Measurements from ENCODE around the gene SP1. TPM values are rescaled to one million over a fixed set of nuclear protein-coding genes. Genes with fewer than 3 reads are reported as not detected.
"Not testable (repeated sequence)": the region's sequence is repeated elsewhere in the genome, so short reads cannot be mapped to it uniquely, and the experiment has no call there.

SP1 gene
- total RNA-seq, 1 donor from 2014 or later: 31.3 TPM

DNA sequence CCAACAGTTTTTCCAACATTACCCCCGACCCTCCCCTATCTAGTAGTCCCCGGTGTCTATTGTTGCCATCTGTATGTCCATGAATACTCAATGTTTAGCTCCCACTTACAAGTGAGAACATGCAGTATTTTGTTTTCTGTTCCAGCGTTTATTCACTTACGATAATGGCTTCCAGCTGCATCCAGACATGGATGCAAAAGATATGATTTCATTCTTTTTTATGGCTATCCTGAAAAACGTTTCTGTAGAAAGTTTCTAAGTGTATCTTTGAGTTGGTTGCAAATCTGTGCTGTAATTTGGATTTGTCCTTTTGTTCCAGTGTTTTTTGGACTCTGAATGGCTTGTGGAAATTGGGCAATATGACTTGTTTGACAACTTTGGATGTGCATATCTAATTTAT lies 11.7 kb downstream of the SP1 start:
- DNase-seq (ENCODE audit: low spot score): no peak
- intact Hi-C loops (cut with DNase I): no loop called here

DNA sequence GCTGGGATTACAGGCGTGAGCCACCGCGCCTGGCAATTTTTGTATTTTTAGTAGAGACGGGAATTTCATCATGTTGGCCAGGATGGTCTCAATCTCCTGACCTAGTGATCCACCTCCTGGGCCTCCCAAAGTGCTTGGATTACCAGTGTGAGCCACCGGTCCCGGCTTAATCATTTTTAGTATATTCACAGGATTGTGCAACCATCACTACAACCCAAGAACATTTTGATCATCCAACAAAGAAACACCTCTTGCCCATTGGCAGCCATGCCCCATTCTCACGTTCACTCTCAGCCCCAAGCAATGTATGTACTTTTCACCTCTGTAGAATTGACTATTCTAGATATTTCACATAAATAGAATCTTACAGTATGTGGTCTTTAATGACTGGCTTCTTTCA lies 19.9 kb downstream of the SP1 start:
- intact Hi-C loops (cut with DNase I): no loop called here
- no peak for DNase-seq (ENCODE audit: low spot score)

DNA sequence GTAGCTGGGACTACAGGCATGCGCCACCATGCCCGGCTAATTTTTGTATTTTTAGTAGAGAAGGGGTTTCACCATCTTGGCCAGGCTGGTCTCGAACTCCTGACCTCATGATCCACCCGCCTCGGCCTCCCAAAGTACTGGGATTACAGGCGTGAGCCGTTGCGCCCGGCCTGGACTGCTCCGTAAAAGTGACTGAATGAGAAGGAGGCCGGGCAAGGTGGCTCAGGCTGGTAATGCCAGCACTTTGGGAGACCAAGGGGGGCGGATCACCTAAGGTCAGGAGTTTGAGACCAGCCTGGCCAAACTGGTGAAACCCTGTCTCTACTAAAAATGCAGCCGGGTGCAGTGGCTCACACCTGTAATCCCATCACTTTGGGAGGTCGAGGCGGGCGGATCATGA lies 22.4 kb downstream of the SP1 start:
- DNase-seq (ENCODE audit: low spot score); intact Hi-C loops (cut with DNase I): not testable (repeated sequence)

DNA sequence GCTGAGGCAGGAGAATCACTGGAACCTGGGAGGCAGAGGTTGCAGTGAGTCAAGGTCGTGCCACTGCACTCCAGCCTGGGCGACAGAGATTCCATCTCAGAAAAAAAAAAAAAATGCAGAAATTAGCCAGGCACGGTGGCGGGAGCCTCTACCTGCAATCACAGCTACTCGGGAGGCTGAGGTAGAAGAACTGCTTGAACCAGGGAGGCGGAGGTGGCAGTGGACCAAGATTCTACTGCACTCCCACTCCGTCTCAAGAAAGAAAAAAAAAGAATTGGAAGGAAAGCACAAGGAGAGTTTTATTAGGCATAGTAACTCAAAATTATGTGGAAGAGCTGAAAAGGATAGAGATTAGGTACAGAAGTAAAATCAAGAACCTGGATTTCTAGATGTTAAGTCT lies 22.9 kb downstream of the SP1 start:
- intact Hi-C loops (cut with DNase I): no loop called here
- DNase-seq (ENCODE audit: low spot score): no peak

DNA sequence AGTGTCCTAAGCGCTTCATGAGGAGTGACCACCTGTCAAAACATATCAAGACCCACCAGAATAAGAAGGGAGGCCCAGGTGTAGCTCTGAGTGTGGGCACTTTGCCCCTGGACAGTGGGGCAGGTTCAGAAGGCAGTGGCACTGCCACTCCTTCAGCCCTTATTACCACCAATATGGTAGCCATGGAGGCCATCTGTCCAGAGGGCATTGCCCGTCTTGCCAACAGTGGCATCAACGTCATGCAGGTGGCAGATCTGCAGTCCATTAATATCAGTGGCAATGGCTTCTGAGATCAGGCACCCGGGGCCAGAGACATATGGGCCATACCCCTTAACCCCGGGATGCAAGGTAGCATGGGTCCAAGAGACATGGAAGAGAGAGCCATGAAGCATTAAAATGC lies 31.0 kb downstream of the SP1 start:
- no peak for DNase-seq (ENCODE audit: low spot score)
- intact Hi-C loops (cut with DNase I): no loop called here

DNA sequence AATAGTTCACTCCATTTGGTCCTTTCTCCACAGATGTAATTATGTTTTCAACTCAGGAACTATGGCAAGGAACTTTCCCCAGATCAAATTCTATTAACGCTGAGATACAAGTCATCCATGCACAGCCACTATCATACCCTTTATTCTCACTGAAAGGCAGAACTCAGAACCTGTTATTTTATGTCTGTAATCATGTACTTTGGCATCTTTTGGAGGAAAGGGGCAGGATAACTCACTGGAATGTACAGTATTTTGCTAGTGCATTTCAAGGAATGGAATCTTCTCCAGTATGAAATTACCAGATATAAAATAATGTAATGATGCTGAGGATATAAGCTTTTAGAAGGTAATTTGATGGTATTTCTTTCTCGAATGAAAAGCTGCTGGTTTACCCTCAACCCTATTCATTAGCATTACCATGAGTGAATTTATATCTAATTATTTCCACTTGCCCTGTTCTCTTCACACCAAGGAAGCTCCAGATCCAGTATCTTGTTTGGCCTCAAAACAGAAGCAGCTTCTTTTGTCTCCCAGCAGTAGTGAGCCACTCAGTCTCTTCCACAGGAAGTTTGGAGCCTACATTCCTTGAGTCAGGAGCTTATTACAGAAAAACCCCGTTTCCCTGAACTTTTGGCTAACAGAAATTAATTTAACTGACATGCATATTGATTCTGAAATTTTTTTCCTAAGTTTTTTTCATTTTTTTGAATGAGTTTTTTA lies 33.7 kb downstream of the SP1 start:
- intact Hi-C loops (cut with DNase I): no loop called here
- DNase-seq (ENCODE audit: low spot score): no peak

DNA sequence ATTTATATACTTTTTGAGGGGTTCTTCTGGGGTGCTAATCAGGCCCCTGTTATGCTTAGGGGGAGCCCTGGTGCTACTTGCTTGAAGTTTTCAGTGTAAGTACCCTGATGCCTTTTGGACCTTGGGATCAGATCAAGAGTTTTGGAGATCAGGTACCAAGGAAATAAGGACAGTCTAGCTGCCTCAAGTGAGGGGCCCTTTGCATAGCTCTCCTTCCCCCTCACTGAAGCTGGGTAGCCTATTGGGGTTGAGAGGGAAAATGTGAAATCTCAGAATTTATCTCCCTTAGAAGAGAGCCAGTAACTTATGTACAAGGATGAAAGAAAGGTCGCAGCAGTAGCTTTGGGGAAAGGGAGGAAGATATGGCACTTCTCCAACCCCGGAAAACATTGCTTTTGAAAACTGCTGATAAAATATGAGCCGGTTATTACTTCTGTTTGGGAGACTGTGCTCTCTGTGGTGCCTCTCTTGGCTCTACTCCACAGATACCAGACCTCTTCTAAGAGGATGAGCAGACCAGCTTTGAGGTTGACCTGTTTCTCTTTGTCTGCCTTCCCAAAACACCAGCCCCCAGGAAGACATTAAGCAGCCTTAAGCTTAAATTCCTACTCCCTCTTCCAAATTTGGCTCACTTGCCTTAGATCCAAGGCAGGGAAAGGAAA lies 34.9 kb downstream of the SP1 start:
- no peak for DNase-seq (ENCODE audit: low spot score)
- intact Hi-C loops (cut with DNase I): no loop called here

DNA sequence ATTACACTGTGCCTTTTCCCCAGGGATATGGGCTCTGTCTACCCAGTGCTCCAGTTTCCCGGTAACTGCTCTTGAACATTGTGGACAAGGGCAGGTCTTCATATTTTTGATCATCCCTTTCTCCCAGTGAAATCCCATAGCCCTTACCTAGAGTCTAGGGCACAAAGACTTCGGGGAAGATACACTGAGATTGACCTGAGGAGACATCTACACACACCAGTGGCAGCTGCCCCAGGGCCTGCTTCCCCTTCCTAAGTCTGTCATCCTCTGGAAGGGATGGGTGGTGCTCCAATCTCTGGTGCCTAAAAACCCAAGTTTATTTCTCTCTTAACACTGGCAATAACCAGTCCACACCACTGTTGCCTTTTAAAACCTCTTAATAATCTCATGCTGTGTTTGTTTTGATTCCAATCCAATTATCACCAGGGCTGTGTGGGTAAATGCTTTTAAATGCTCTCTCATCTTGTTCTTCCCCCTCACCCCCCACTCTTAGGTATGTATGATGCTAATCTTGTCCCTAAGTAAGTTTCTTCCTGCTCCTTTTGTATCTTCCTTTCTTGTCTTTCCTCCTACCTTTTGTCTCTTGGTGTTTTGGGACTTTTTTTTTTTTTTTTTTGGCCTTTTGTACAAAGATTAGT lies 35.9 kb downstream of the SP1 start:
- DNase-seq (ENCODE audit: low spot score); intact Hi-C loops (cut with DNase I): not testable (repeated sequence)

DNA sequence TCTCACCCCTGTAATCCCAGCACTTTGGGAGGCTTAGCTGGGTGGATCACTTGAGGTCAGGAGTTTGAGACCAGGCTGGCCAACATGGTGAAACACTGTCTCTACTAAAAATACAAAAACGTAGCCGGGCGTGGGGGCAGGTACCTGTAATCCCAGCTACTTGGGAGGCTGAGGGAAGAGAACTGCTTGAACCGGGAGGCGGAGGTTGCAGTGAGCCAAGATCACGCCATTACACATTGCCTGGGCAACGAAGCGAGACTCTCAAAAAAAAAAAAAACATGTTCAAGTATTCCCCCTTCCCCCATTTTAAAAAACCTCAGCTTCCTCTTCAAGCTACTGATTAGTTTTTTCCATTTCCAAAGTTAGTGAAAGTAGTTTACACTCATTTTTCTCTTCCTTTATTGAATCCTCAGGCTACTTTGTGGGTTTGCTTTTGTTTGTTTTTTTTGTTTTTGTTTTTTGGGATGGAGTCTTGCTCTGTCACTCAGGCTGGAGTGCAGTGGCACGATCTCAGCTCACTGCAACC lies 37.4 kb downstream of the SP1 start:
- intact Hi-C loops (cut with DNase I); DNase-seq (ENCODE audit: low spot score): not testable (repeated sequence)

DNA sequence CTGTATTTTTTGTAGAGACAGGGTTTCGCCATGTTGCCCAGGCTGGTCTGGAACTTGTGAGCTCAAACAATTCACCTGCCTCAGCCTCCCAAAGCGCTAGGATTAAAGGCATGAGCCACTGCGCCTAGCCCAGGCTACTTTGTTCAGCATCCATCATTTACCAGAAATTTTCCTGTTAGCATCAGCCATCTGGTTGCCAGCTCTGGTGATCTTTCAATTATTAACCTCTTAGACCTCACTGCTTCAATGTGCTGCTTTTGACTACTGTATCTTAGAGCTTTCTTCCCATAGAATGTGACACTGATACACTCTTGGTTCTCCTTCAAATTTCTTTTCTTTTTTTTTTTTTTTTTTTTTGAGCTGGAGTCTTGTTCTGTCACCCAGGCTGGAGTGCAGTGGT lies 38.2 kb downstream of the SP1 start:
- DNase-seq (ENCODE audit: low spot score): no peak
- intact Hi-C loops (cut with DNase I): no loop called here

DNA sequence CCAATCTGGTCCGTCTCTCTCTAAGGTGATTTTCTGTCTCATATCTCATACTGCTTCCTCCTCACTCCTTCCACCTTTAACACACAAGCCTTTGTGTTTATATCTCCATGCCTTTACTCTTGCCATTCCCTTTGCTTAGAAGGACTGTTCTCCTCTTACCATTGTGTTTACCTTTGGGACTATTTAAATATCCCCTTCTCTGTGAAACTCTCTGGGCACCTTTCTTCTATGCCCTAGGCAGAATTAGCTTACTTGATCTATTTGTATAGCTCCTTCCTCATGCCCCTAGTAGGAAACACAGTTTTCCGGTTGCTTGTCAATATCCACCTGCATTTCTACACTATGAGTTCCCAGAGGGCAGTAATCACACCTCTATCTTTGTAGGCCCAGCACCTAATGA lies 39.8 kb downstream of the SP1 start:
- intact Hi-C loops (cut with DNase I): no loop called here
- no peak for DNase-seq (ENCODE audit: low spot score)

DNA sequence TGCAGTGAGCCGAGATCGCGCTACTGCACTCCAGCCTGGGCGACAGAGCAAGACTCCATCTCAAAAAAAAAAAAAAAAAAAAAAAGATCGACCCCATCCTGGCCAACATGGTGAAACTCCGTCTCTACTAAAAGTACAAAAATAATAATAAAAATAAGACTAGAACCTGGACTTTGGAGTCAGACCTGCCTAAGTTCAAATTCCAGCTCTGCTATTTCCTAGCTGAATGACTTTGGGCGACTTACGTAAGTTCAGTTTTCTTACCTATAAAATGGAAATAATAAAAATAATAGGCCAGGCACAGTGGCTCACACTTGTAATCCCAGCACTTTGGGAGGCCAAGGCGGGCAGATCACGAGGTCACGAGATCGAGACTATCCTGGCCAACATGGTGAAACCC lies 42.3 kb downstream of the SP1 start:
- DNase-seq (ENCODE audit: low spot score); intact Hi-C loops (cut with DNase I): not testable (repeated sequence)

DNA sequence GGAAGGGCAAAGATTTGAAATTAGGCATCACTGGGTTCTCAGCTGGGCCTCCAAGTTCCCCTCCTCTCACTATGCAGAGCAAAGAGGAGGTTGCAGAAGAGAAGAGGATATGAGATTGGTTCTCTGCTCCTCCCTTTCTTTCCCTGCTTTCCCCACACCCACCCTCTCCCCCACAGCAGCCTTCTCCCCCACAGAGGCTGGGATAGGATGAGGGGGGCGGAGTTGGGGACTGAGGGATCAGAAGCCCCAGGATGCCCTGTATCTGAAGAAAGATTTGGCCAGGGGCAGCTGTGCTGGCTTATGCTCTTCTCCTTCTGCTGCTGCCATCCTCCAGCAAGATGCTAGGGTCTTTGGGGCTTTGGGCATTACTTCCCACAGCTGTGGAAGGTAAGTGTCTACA lies 43.6 kb downstream of the SP1 start, which contains the start of gene AMHR2:
Gene AMHR2, plus strand, starts transcription at position 259 of the 400 bp plus-strand sequence. Its CDS starts 80 bp downstream, at position 339.
- intact Hi-C loops (cut with DNase I): no loop called here
- no peak for DNase-seq (ENCODE audit: low spot score)

DNA sequence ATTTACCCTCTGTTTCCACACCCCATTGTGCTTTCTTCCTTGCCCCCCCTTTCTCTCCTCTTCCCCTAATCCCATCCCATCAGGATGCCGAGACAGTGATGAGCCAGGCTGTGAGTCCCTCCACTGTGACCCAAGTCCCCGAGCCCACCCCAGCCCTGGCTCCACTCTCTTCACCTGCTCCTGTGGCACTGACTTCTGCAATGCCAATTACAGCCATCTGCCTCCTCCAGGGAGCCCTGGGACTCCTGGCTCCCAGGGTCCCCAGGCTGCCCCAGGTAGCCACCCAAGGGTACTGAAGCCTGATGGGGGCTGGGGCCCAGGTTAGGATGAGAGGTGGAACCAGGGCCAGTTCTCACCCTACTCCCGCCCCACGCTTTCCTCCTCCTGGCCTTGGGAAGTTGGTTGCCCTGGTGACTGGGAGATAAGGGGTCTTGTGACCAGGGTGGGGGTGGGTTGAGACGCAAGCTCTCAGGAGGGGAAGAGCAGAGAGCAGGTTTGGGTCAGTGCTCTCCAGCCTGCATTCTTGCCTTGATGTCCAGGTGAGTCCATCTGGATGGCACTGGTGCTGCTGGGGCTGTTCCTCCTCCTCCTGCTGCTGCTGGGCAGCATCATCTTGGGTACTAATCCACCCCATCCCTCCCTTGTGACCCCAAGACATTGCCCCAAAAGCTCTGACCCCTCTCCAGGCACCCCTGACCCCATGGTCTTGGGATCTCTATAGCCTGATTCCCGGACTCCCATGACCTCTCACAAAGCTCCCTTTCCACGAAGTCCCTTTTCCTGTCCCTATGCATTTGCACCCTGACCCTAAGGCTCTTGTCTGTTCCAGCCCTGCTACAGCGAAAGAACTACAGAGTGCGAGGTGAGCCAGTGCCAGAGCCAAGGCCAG lies 44.9 kb downstream of the SP1 start:
- DNase-seq (ENCODE audit: low spot score): no peak
- intact Hi-C loops (cut with DNase I): no loop called here

DNA sequence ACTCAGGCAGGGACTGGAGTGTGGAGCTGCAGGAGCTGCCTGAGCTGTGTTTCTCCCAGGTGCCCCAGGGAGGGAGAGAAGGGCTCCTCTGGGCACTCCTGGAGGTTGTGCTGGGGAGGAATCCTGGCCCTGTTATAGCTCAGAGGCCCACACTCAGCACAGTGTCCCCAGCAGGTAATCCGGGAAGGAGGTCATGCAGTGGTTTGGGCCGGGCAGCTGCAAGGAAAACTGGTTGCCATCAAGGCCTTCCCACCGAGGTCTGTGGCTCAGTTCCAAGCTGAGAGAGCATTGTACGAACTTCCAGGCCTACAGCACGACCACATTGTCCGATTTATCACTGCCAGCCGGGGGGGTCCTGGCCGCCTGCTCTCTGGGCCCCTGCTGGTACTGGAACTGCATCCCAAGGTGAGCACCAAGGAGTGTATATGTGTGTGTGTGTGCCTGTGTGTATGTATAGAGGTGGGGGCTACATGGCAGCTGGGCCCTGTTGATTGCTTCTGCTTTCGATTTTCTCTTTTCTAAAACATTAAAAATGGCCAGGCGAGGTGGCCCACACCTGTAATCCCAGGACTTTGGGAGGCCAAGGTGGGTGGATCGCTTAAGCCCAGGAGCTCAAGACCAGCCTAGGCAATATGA lies 45.7 kb downstream of the SP1 start:
- no peak for DNase-seq (ENCODE audit: low spot score)
- intact Hi-C loops (cut with DNase I): no loop called here

DNA sequence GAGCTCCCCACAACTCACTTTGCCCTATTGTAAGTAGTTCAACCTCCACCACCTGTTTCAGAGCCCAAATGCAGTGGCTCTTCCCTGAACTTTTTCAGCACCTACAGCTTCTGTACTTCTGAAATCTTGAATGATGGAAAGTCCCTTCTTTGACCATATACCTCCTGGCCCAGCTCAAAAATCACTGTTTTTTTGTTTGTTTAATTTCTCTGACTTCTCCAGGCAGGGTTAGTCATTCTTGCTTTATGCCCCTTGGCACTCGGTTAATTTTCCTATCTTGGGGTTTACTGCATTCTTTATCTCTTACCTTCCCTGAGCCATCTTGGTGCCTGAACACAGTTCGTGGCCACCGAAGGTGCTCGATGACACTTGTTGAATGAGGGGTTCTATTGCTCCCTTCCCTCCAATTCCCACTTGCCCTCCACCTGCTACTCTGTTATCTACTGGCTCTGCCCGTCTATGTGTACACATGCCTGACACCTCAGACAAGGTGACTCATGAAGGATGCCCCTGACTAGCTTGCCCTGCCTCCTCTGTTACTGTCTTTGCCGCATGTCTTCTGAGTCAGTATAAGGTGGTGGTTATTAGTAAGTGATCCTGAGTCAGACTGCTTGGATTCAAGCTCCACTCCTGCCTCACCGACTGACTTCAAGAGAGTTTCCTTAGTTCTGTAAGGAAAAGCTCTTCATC lies 48.1 kb downstream of the SP1 start:
- intact Hi-C loops (cut with DNase I): no loop called here

DNA sequence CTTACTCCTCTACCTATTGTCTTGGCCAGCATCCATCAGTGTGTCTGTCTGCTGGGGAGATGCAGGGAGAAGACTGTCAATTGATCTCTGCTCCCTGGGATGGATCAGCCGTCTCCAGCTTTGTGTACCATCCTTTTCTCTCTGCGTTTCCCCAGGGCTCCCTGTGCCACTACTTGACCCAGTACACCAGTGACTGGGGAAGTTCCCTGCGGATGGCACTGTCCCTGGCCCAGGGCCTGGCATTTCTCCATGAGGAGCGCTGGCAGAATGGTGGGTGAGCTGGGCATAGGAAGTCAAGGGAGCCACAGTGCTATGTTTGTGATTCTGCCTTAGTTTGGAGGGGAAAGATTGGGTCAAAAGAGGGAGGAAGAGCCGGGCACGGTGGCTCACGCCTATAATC lies 48.8 kb downstream of the SP1 start:
- no peak for DNase-seq (ENCODE audit: low spot score)
- intact Hi-C loops (cut with DNase I): no loop called here

More for the DNA sequence above, 48.1 kb downstream of the SP1 start:
- DNase-seq (ENCODE audit: low spot score): no peak

DNA sequence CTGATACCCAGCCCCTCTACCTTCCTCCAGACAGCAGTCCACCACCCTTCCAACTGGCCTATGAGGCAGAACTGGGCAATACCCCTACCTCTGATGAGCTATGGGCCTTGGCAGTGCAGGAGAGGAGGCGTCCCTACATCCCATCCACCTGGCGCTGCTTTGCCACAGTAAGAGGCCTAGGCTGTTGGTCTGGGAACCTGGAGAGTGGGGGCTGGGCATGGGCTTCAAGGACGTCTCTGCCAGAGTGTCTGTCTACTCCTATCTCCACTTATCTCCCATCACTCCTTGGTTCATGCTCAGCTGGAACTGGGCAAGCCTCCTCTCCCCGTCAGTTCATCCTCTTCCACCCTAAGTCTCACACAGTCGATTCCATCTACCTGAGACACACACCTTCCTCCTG lies 50.1 kb downstream of the SP1 start:
- DNase-seq (ENCODE audit: low spot score): no peak

DNA sequence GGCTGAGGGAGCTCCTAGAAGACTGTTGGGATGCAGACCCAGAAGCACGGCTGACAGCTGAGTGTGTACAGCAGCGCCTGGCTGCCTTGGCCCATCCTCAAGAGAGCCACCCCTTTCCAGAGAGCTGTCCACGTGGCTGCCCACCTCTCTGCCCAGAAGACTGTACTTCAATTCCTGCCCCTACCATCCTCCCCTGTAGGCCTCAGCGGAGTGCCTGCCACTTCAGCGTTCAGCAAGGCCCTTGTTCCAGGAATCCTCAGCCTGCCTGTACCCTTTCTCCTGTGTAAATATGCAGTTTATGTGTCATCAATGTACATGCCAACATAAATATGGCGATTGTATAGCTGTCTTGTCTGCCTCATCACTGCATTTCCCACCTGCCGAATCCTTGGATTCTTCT lies 51.2 kb downstream of the SP1 start:
- intact Hi-C loops (cut with DNase I): no loop called here
- DNase-seq (ENCODE audit: low spot score): no peak

More for the DNA sequence above, 50.1 kb downstream of the SP1 start:
- intact Hi-C loops (cut with DNase I): no loop called here

All from cardiac septum (tissue), 1 donor.